Renal pelvis (tissue), 12 donors: Measurements from ENCODE around the gene STK32B. TPM values are rescaled to one million over a fixed set of nuclear protein-coding genes. Genes with fewer than 3 reads are reported as not detected.
A peak's percentile ranks its signal among the peaks of the same experiment; 100 is the strongest.
"Not testable (repeated sequence)": the region's sequence is repeated elsewhere in the genome, so short reads cannot be mapped to it uniquely, and the experiment has no call there.

Experiments used
- DNase-seq: peaks from one replicate; pipeline ENCODE4 v3.0.0-alpha.2; 2013
- long read RNA-seq, 16 experiments: transcript quantifications; one replicate each; lab custom pipeline, GENCODE V29; 2026
- polyA plus RNA-seq, 3 donors: library from polyadenylated mRNA; unstranded; fragments of 120-200 nt; gene quantifications; one replicate each; pipeline ENCODE4 v1.2.1, GENCODE V29; 2013; ENCODE audit not compliant: insufficient read length in 3 of 3

Gene STK32B
- polyA plus RNA-seq: 10 to 100 TPM in 1 of 3 donors, 1 to 10 TPM in 2; 7.2 to 10.6 (median 8.4) TPM
- long read RNA-seq, donor 1, partial matches to known transcripts: 0 of 1 reads
- long read RNA-seq, donor 1, other reads (novel, unspliced or antisense): 0 of 1 reads
- long read RNA-seq, donor 2, partial matches to known transcripts: 0 of 1 reads
- long read RNA-seq, donor 2, other reads (novel, unspliced or antisense): 0 of 1 reads
- long read RNA-seq, donor 3, partial matches to known transcripts: 0 of 1 reads
- long read RNA-seq, donor 3, other reads (novel, unspliced or antisense): 0 of 1 reads
- long read RNA-seq, donor 4: 0 reads
- long read RNA-seq, donor 5: 0 reads
- long read RNA-seq, donor 6: 0 reads
- long read RNA-seq, donor 7, partial matches to known transcripts: 5 of 6 reads
- long read RNA-seq, donor 7, other reads (novel, unspliced or antisense): 0 of 6 reads
- long read RNA-seq, donor 8: 0 reads
- long read RNA-seq, donor 9, partial matches to known transcripts: 0 of 2 reads
- long read RNA-seq, donor 9, other reads (novel, unspliced or antisense): 0 of 2 reads
- long read RNA-seq, donor 10: 0 reads
- long read RNA-seq, donor 11, partial matches to known transcripts: 0 of 2 reads
- long read RNA-seq, donor 11, other reads (novel, unspliced or antisense): 0 of 2 reads
- long read RNA-seq, donor 12, partial matches to known transcripts: 0 of 5 reads
- long read RNA-seq, donor 12, other reads (novel, unspliced or antisense): 0 of 5 reads
- long read RNA-seq, donor 13, partial matches to known transcripts: 0 of 1 reads
- long read RNA-seq, donor 13, other reads (novel, unspliced or antisense): 0 of 1 reads
- long read RNA-seq, donor 14: 0 reads
- long read RNA-seq, donor 15, partial matches to known transcripts: 0 of 1 reads
- long read RNA-seq, donor 15, other reads (novel, unspliced or antisense): 0 of 1 reads
- long read RNA-seq, donor 16, partial matches to known transcripts: 0 of 3 reads
- long read RNA-seq, donor 16, other reads (novel, unspliced or antisense): 0 of 3 reads

DNA sequence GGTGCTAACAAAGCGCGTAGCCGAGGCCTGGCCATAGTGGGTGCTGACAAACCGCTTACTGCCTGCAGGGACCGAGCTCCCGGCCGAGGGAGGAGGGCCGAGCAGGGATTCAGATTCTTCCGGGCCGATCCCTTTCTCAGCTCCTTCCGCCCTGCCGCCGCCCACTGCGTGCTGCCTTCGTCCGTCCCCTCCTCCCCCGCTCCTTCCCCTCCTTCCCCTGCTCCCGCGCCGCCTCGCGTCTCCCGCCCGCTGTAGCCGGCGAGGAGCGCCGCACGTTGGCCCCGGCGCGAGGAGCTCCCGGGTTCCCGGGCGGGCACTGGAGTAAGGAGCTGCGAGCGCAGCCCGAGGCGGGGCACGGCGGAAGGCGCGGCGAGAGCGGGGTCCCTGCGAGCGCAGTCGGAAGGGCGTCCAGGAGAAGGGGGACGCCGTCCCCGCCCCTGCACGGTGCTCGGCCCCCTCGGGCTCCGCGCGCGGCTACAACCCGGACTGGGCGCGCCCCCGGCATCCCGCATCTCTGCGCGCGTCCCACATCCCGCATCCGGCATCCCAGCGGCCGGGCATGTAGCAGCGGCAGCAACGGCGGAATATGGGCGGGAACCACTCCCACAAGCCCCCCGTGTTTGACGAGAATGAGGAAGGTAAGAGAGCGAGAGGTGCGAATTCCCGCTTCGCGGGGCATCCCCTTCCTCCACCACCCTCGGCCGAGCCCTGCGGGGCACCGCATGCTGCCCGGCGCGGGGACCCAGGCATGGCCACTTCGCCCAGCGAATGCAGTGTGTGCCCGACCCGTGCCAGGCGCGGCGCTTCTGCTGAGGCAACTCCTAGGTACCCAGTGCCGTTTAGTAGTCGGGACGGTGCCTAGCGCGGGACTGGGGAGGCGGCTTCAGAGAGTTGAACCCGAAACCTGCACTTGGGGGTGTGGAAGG lies at the start of gene STK32B:
Gene STK32B (plus strand): TSS at position 203 of the 926 bp plus-strand sequence.
- DNase-seq: peak; percentile 42

DNA sequence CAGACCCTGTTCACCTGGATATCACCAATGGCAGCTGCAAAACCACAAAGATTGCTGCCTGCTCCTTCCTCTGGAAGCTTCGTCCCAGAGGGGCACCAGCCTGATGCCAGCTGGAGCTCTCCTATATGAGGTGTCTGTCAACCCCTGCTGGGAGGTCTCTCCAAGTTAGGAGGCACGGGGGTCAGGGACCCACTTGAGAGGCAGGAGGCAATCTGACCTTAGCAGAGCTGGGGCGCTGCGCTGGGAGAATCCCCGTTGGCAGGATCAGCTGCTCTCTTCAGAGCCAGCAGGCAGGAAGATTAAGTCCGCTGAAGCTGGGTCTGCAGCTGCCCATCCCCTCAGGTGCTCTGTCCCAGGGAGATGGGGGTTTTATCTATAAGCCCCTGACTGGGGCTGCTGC lies 49.6 kb upstream of the STK32B start:
- DNase-seq: not testable (repeated sequence)

DNA sequence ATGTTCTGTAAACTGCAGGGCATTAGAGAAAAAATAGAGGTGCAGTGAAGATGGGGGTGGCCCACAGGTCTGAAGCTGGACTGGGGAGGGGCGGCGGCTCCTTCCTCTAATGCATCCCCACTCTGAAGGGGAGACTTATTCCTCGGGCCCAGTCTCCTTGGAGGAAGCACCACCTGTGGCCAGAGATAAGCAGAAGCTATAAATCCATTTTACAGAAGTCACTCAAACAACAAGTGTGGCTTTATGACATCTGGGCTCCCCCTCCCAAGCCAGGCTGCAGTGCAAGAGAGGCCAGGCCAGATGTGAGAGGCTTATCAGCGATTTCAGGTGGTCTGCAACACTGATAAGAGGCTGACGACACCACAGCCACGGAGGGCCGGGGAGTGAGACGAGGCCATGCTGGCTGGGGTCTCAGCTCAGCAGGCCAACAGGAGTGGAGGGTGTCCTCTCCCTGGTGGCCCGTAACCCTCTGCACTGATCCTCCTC lies 47.9 kb upstream of the STK32B start:
- no peak for DNase-seq

DNA sequence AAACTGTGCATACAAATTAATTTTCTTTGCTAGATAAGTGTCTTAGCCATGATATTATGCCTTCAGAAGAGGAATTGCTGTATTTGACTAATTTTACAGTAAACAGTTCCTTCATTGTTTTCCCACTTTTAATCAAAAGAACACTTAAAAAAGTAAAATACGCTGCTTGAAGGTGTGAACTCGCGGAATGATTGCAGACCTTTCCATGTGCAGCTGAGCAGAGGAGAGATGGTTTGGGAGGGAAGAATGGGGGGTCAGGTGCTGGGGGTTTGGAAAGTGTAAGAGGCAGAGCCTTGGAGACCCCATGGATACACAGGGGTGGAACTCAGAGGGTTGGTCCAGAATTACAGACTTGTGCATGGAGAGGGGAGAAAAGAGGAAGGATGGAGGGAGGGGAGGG lies 47.4 kb upstream of the STK32B start:
- no peak for DNase-seq

DNA sequence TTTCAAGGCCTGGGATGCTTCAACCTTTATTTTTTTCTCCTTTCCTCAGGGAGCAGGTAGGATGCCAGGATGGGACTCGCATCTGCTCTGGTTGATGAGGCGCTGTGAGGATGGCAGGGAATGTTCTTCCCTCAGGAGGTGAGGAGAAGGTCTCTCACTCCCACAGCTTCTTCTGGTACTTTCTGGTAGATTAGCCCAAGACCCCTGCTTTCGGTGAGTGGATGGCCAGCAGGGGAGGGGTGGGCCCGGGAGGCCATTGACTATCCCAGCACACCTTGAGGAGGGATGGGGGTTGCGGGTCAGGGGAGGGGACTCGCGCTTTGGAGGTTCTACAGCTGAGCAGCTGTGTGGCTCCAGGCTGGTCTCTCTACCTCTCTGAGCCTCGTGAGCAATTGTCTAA lies 46.8 kb upstream of the STK32B start:
- DNase-seq: no peak

DNA sequence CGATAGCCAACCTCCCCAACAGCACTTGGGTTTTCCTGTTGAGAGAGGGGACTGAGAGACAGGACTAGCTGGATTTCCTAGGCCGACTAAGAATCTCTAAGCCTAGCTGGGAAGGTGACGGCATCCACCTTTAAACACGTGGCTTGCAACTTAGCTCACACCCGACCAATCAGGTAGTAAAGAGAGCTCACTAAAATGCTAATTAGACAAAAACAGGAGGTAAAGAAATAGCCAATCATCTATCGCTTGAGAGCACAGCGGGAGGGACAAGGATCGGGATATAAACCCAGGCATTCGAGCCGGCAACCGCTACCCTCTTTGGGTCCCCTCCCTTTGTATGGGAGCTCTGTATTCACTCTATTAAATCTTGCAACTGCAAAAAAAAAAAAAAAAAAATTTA lies 44.3 kb upstream of the STK32B start:
- not testable (repeated sequence) for DNase-seq

DNA sequence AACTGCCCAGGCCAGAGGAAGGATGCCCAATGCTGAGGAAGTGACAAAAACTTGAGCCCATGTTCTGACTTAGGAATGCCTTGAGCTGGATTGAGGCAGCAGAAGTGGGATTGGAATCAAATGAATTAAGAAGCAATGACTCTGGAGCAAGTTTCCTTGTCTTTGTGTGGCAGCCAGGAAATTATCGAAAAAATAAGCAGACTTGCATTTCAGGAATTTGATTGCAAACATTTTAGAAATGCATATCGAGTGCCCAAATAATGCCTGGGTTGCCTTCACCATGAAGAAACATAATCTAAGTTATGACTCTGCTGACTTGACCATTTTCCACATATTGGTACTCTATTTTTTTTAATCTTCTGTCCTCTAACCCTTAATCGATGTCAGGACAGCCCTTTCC lies 41.5 kb upstream of the STK32B start:
- no peak for DNase-seq

DNA sequence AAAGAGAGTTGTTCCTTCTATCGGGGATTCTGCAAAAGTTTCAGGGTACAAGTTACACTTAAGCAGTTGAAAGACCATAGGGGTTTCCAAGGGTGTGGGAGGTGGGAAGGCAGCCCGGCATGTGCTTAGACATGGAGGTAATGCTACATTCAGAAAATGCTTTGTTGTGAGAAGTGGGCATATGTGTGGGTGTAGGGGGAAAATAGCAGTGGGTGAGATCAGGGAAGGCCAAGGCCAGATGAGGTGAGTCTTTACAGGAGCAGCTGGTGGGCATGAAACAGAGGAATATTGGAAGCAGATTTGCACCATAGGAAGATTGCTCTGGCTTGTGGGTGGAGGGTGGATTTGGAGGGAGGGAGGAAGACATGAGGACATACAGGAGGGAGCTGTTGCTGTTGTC lies 40.3 kb upstream of the STK32B start:
- no peak for DNase-seq

DNA sequence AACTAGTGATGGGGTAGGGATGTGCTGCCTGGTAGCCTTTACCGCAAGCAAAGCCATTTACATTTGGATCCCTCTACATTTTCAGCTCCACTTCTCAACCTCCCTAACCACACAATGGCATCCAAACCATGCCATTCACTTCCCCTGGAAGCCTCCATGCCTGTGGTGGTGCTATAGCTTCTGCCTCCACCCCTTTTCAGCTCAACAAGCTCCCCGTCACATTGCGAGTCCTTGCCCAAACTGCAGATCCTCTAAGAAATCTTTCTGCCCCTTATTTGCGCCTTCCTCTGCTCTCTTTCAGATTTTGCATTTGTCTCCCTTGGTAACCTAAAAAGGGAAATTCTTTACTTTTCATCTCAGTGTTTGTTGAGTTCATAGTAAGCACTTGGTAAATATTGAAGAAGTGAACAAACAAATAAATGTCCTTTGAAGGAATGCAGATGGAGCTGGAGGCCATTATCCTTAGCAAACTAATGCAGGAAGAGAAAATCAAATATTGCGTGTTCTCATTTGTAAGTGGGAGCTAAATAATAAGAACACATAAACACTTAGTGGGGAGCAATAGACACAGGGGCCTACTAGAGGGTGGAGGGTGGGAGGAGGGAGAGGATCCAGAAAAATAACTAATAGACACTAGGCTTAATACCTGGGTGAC lies 38.9 kb upstream of the STK32B start:
- DNase-seq: no peak

DNA sequence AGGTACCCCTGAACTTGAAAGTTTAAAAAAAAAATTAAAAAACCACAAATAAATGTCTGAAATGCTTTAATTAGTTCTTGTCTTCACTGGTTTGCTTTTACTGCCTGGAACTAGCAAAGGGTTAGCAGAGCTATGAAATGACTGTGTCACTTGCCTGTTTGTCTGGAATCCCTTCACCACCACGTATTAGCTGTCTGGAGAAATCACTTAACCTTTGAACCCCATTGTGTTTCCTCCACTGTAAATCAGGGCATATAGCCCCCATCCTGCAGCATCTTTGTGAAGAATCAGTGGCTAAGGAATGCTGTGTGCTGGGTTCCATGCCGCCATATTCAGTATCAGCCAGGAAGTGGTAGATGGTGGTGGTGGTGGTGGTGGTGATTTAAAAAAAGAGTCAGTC lies 38.3 kb upstream of the STK32B start:
- DNase-seq: no peak

DNA sequence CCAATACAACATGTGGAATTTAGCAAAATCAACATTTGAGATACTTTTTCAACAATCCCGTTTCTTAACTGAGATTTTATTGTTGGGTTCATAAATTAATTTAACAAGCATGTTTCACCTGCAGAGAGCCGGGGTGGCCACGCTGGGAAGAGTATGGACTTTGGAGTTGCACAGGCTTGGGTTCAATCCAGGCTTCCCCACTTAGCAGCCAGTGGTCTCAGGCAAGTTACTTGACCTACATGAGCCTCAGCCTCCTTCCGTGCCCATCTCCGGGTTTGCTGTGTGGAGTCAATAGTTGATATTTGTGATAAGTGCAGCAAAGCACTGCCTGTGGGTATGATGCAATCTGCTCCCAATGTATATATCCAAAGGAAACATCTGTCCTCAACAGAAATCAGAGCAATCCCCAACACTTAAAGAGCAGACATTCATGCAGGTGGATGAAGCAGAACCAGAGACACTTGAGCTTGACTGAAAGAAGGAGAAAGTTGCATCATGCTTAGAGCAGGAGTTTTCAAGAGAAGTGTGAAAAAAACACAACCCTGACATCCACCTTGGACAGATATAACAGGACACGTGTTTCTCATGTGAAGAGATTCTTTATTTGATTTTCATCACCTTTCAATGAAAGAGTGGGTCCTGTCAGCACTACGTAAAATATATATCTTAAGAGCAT lies 37.1 kb upstream of the STK32B start:
- no peak for DNase-seq

DNA sequence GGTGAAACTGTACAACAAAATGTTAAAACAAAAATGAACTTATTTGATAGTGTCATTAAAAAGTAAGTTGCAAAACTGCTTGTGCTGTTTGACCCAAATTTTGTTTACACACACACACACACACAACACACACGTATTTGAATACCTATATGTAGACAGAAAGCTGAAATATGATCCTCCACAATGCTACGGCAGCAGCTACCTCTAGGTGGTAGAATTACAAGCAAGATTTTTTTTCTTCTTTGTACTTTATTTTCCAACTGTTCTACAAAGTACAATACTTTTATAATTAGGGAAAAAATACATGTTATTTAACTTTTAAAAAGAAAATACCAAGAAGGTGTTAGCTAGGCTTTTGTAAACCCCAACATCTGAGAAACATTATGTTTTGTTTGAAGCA lies 33.2 kb upstream of the STK32B start:
- no peak for DNase-seq

DNA sequence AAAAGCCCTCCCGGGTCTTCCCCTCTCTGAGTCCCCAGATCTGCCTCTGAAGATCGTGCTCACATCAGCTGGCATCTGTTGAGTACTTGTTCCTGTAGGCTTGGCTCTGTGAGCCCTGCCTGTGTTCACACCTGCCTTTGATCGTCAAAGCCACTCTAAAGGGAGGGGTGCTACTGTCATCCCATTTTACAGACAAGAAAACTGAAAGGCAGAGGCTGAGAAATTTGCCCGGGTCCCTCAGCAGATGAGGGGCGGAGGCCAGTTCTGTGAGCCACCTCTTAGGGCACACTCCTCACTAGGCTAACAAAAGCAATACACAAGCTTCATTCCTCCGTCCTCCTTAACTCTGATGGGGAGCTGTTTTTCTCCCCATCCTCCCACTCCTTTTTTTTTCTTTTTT lies 32.7 kb upstream of the STK32B start:
- no peak for DNase-seq

DNA sequence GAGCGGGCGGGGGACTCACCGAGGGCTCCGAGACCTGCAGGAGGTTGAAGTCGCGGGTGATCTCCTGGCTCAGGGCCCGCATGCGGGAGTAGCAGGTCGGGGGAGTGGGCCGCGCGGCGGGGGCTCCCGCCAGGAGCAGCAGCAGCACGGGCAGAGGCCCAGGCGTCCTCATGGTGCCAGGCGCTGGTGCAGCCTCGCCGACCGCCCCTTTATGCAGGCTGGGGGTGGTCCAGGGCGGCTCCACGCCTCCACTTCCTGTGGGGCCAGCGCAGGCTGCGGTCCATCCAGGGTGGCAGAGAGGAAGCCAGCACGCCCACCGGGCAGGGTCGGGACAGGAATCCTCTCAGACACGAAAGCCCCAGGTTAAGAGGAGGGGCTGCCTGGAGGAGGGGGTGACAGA lies 32.0 kb upstream of the STK32B start, which contains the start of gene CYTL1:
Gene CYTL1 (minus strand): TSS at position 185 of the 400 bp plus-strand sequence. CDS start 13 bp downstream, at position 172.
- DNase-seq: no peak

DNA sequence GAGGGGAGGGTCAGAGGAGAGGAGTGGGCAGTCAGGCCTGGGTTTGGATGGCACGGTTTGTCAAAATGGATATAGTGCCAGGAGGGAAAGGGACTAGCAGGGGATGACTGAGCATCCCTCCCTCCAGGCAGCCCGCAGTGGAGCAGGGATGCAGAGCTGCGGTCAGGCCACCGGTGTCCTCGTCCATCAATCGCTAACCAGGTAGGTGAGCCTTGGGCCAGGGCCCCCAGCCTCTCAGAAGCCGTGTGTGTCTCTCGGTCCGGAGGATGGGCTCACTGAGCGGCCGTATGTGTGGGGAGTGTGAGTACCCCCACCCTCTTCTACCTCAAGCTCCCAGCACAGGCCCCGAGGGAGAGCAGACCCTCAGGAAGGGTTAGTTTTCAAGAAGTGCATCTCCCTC lies 31.5 kb upstream of the STK32B start:
- DNase-seq: no peak

DNA sequence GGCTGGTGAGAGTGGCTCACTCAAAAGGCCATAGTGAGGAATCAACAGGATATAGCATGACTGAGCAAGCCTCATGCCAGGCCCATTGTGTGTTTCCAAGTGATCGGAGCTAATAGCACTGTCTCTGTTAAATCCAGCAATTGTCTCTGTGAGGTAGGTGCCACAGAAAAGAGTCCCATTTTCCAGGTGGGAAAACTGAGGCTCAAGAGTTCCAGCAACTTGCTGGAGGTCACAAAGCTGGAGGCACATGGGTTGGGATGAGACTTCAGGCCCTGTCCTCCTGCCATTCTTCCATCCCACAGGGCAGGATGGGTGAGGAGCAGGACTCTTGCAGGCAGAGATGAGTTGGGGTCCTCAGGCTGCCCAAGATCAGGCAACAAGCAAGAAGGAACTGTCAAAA lies 30.9 kb upstream of the STK32B start:
- DNase-seq: no peak

DNA sequence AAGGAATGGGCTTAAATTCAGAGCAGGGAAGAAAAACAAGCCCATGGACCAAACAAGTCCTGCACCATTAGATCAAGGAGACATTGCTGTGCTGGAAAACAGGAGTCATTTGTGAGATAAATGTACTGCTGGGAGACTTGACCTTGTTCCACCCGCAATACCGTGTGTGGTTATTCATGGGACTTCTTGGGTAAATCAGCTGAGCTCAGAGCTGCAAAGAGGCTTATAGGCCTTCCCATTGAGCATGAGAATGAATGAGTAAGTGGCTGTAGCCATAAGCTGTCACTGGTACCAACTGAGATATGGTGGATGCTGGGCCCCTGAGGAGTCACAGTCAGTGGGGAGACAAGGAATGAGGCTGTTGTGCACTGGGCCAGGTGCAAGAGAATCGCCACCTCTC lies 29.7 kb upstream of the STK32B start:
- no peak for DNase-seq

DNA sequence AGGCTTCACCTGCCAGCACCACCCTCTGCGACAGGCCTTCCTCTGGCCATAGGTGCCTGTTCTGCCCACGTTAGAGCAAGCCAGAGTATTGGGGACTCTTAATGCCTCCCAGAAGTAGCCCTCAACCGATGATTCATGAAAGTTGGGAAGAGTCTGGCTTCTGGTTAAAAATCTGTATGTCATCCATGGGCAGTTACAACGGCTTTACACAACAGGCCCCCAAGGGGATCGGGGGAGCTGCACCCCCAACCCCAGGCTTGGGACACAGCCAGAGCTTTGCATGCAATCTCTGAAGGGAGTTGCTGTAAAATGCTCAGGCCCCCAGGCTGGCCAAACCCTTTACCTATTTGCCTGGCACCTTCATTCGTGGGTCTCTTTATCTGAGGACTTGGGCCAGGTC lies 26.6 kb upstream of the STK32B start:
- DNase-seq: no peak

DNA sequence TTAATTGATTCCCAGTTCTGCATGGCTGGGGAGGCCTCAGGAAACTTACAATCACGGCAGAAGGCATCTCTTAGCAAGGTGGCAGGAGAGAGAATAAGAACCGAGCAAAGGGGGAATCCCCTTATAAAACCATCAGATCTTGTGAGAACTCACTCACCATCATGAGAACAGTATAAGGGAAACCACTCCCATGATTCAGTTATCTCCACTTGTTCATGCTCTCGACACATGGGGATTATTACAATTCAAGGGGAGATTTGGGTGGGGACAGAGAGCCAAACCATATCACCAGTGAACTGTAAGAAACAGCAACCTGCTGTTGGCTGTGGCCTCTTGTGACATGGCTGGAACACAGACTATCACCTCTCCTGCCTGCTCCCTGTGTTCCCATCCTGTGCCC lies 24.9 kb upstream of the STK32B start:
- no peak for DNase-seq

DNA sequence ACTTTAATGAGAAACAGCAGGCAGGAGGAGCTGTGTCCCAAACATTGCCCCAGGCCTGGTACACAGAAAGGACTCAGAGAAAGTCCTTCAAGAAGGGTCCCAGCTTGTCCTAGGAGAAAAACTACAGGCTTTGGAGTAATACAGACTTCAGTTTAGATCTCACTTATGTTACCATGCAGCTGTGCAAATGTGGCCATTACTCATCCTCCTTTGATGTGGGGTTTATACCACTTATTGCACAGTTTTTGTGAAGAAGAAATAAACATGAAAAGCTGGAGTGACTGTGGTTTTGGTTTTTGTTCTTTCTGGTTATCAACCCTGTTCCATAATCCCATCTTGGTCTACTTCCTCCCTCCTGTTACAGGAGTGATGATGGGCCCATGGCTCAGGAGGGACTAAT lies 23.9 kb upstream of the STK32B start:
- no peak for DNase-seq
